ENCODE data around the gene FBXL2.

DNA sequence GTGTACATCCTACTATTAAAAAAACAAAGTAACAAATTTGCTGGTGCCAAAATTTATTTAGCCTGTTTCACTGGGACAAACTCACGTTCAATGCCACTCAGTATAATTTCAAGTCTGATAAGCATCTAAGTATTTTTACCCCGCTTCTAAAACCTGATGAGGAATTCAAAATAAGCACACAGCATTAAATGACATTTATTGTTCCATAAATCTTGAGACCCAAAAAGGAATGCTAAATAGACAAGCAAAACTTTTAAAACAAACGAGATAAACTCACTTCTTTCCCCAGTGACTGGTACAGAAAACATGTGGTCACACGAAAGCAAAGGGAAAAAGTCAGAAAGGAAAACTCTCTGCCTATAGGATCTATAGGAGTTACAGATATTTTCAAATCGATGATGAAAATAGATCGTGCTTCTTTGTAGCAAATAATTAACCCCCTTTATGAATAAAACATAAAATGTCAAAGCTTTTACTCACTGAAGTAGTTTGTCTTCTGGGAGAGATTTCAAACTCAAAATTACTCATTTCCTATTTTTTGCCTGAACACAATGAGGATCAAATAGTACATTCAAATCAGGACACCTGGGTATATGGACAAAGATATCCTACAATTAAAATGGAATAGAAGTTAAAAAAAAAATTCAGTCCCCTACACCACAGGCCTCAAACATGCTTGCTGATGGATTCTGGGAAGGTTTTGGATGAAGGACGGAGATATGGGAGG lies 111.3 kb downstream of the FBXL2 start:
- TF ChIP-seq, protein P1, sequence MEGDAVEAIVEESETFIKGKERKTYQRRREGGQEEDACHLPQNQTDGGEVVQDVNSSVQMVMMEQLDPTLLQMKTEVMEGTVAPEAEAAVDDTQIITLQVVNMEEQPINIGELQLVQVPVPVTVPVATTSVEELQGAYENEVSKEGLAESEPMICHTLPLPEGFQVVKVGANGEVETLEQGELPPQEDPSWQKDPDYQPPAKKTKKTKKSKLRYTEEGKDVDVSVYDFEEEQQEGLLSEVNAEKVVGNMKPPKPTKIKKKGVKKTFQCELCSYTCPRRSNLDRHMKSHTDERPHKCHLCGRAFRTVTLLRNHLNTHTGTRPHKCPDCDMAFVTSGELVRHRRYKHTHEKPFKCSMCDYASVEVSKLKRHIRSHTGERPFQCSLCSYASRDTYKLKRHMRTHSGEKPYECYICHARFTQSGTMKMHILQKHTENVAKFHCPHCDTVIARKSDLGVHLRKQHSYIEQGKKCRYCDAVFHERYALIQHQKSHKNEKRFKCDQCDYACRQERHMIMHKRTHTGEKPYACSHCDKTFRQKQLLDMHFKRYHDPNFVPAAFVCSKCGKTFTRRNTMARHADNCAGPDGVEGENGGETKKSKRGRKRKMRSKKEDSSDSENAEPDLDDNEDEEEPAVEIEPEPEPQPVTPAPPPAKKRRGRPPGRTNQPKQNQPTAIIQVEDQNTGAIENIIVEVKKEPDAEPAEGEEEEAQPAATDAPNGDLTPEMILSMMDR (IDR thresholded peaks at IDR 0.05 in 4 of 5, conservative IDR thresholded peaks at IDR 0.05 in 1 of 5), result no peak
- TF ChIP-seq POLR2A (IDR thresholded peaks at IDR 0.05), result no peak
